ENCODE data around the gene IRF7. TPM values are rescaled to one million over a fixed set of nuclear protein-coding genes. Genes with fewer than 3 reads are reported as not detected.

IRF7 gene
- total and polyA plus RNA-seq, 9 of the 15 experiments (the other 6 are each of a cell fraction or from before 2014, with no cell fraction given), result 0.27 to 7.6 (median 1.8) TPM

GRCh38 chr11:576811-577610 is 38.7 kb downstream of the IRF7 start (continued):
- TF ChIP-seq, protein P1, sequence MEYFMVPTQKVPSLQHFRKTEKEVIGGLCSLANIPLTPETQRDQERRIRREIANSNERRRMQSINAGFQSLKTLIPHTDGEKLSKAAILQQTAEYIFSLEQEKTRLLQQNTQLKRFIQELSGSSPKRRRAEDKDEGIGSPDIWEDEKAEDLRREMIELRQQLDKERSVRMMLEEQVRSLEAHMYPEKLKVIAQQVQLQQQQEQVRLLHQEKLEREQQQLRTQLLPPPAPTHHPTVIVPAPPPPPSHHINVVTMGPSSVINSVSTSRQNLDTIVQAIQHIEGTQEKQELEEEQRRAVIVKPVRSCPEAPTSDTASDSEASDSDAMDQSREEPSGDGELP (CRISPR knock-in tag; IDR thresholded peaks at IDR 0.05; ENCODE audit: borderline replicate concordance), result peak; percentile 47; the same call in 1 of the 2 replicates
- TF ChIP-seq BRCA1 (IDR thresholded peaks at IDR 0.05) (no peak), BRCA1 (CRISPR knock-in tag; IDR thresholded peaks at IDR 0.05) (0 out of 2 replicates have a peak, but pooled peaks have one; percentile 76), RFX5 (IDR thresholded peaks at IDR 0.05; ENCODE audit: low read depth, low read length) (no peak)
- TF ChIP-seq, protein P2, sequence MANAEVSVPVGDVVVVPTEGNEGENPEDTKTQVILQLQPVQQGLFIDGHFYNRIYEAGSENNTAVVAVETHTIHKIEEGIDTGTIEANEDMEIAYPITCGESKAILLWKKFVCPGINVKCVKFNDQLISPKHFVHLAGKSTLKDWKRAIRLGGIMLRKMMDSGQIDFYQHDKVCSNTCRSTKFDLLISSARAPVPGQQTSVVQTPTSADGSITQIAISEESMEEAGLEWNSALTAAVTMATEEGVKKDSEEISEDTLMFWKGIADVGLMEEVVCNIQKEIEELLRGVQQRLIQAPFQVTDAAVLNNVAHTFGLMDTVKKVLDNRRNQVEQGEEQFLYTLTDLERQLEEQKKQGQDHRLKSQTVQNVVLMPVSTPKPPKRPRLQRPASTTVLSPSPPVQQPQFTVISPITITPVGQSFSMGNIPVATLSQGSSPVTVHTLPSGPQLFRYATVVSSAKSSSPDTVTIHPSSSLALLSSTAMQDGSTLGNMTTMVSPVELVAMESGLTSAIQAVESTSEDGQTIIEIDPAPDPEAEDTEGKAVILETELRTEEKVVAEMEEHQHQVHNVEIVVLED (CRISPR knock-in tag; IDR thresholded peaks at IDR 0.05), result no peak
